CD4-positive, alpha-beta T cell treated with Interleukin-12 subunit alpha and Interleukin-12 subunit beta, for 1 hour (primary cell): ENCODE measurements around the gene POLD4.
"Not testable (repeated sequence)": the region's sequence is repeated elsewhere in the genome, so short reads cannot be mapped to it uniquely, and the experiment has no call there.

Experiments
- DNase-seq: peaks from one replicate; pipeline ENCODE4 v3.0.0-alpha.2; 2020

The POLD4 gene

DNA sequence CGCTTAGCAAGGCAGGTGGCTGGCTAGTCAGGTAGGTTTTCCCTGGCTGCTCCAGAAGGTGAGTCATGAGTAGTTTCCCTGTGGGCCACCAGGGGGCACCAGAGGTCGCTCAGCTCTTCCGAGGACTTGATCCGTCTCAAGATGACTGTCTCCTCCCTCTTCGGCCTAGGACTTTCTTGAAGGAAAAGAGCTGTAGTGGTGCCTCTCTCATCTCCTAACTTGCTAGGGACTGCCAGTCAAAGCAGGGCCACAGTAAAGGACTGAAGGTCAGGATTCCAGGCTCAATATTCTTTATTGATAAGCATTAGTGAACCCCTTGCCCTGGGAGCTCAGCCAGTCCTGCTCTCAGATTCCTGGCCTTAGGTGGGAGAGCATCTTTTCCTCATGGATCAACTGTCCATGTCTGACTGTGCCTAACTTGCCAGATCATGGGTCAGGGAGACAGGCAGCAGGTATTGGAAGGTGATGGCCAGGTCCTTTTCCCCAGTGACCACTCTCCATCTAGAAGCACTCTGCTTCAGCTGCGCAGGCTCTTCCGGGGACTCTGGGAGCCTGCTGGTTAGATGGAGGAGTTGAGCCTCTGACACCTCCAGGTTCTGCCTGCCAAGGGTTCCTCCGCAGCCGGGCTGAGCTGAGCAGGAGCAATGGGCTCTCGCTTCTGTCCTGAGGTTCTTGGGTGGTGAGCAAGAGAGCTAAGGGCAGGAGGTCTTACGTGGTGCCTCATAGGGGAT, 1.9 kb downstream of the POLD4 start:
- peak; percentile 78 for DNase-seq

DNA sequence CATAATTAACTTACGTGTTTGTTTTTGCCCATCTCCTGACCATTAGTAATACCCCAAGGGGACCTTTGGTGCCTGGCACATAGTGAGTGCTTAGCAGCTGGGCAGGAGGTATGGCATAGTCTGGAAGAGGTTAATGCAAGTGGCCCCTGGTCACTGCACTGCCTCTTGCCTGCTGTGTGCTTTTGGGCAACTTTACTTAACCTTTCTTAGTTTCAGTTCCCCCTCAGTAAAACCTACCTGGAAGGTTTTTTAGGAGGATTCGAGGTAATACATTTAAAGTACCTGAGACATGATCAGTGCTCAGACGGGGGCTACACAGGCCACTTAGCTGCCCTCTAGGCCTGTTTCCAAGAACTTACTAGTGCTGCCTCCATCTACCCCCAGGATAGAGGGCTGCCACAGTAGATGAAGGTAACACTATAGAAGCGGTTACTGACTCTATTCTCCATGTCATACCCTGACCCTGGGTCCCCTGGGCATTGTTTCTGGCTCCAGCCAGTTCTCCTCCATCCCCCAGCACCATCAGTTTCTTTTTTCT, 3.3 kb downstream of the POLD4 start:
- DNase-seq, result no peak

GRCh38 chr11:67349457-67349856, 3.9 kb downstream of the POLD4 start:
- DNase-seq, result no peak

DNA sequence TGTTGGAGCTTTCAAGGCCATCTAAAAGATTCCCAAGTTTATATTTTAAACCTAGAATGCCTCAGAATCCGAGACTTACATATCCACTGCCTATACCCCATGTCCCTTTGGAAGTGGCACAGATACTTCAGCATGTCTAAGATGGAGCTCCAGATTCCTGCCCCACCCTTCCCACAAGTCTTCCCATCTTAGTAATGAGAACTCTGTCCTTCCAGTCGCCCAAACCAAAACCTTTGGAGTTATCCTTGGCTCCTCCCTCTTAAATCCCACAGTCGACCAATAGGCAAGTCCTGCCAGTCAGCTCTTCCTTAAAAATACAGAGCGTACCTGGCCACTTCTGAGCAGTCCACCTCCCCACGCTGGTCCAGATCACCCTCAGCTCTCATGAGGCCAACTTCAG, 4.3 kb downstream of the POLD4 start:
- DNase-seq, result no peak

GRCh38 chr11:67347964-67348749, 5.2 kb downstream of the POLD4 start:
- DNase-seq, result no peak

GRCh38 chr11:67345920-67346819, 7.2 kb downstream of the POLD4 start:
- peak; percentile 46 for DNase-seq

GRCh38 chr11:67345247-67345919, 8.0 kb downstream of the POLD4 start:
- no peak for DNase-seq

- DNase-seq, result peak; percentile 20
Observed at GRCh38 chr11:67344264-67344663, 9.1 kb downstream of the POLD4 start.

DNA sequence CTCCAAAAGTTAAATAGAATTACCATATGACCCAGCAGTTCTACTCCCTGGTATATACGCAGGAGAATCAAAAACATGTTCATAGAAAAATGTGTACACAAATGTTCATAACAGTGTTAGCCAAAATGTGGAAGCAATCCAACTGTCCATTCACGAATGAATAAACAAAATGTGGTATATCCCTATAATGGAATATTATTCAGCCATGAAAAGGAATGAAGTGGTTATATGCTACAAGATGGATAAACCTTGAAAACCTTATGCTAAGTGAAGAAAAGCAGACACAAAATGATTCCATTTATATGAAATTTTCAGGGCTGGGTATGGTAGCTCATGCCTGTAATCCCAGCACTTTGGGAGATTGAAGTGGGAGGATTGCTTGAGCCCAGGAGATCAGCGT, 16.1 kb downstream of the POLD4 start:
- no peak for DNase-seq

GRCh38 chr11:67332081-67332691, 21.2 kb downstream of the POLD4 start:
- DNase-seq, result no peak

DNA sequence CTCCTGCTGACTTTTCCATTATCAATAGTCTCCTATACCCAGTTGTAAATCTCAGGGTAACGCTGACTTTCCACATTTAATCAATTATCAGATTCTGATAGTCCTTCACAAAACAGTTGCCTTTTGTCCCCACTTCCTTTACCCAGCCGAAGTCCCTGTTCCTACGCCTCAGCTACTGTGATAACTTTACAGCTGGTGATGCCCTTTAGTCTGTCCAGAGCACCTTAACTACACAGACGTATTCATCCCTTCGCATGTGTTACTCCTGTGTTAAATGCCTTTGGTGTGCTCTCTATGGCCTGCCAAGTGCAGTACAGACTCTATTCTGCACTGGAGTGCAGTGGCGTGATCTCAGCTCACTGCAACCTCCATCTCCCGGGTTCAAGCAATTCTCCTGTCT, 29.8 kb downstream of the POLD4 start:
- DNase-seq, result no peak

DNA sequence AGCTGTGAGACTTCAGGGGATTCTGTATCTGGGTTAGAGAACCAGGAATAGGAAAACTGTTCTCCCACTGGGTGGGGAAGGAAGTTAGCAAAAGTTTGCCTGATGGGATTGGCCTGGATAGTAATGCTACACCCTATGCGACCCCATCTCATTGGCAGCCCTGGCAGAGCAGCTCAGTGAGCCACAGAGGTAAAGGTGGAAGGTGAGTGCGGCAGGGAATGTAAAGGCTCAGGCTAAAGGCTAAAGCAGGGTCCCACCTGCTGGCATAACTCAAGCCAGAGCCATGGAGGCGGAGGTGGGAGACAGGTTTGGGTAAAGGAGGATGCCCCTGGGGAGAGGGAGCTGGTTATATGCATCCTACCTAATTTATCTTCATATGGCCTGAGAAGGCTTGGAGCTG, 31.3 kb downstream of the POLD4 start:
- no peak for DNase-seq

- no peak for DNase-seq
Observed at GRCh38 chr11:67321313-67321871, 32.0 kb downstream of the POLD4 start.

GRCh38 chr11:67320691-67321090, 32.7 kb downstream of the POLD4 start:
- DNase-seq, result no peak

- DNase-seq, result no peak
Observed at GRCh38 chr11:67320011-67320410, 33.3 kb downstream of the POLD4 start.

DNA sequence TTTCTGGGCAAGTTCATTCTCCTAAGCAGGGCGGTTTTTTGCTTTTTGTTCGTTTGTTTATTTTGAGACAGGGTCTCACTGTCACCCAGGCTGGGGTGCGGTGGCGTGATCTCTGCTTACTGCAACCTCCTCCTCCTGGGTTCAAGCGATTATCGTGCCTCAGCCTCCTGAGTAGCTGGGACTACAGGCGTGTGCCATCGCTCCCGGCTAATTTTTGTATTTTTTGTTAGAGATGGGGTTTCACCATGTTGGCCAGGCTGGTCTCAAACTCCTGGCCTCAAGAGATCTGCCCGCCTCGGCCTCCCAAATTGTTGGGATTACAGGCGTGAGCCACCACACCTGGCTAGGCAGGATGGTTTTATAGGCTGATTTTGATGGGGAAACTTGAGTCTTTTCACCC, 34.5 kb downstream of the POLD4 start:
- not testable (repeated sequence) for DNase-seq

- DNase-seq, result no peak
Observed at GRCh38 chr11:67317888-67318555, 35.3 kb downstream of the POLD4 start.

DNA sequence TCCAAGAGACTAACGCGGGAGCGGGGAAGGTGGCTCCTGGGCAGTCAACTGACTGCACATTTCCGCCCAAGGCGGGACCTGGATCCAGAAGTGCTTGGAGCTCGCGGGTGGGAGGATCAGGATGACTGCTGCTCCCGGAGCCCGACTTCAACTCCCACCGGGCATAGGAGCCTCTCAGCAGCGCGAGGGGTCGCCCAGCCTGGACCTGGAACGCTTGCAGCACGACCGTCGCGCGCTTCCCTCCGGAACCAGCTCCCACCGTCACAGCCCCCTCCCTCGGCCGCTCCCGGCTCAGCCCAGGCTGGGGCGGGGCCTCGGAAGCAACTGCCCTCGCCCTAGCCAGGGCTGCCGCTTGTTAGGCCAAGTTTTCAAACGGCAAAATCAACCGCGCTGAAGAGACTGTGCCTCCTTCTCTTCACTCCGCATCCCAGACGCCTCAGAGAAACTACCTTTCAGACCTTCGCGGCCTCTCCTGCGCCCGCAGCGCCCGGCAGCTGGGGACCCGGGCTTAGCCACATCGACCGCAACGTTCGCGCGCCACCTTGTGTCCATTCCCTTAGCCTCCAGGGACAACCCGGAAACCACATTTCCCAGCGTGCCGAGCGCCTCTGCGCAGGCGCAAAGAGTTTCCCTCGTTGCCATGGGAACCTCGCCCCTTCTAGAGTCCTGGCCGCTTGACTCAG, 36.0 kb downstream of the POLD4 start:
- DNase-seq, result peak; percentile 98

GRCh38 chr11:67316882-67317204, 36.5 kb downstream of the POLD4 start:
- DNase-seq, result no peak

DNA sequence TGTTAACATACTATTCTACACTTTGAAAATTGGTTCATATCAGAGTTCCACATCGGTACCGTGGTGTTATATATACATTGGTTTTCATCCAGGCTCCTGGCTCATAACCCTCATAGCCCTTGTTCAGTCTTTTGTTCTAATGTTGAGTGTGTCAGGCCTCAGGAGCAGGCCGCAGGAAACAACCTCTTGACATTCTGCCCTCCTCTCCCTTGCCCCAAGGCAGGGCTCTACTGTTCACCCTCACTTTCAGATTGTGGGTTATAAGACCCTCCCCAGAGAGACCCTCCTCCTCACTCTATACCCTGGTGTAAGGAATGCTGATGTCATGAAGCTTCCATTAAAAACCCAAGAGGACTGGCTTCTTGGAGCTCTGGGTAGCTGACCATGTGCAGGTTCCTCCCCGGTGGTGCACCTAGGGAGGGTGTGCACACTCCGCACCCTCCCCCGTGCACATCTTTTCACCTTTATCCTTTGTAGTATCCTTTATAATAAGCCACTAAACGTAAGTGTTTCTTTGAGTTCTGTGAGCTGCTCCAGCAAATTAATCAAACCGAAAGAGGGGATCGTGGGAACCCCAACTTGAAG, 37.9 kb downstream of the POLD4 start:
- DNase-seq, result no peak
